ENCODE measurements around the gene PSTPIP1. TPM values are rescaled to one million over a fixed set of nuclear protein-coding genes. Genes with fewer than 3 reads are reported as not detected.

PSTPIP1 gene
- total and polyA plus RNA-seq, 9 of the 15 experiments (the other 6 are each of a cell fraction or from before 2014, with no cell fraction given): not detected

DNA sequence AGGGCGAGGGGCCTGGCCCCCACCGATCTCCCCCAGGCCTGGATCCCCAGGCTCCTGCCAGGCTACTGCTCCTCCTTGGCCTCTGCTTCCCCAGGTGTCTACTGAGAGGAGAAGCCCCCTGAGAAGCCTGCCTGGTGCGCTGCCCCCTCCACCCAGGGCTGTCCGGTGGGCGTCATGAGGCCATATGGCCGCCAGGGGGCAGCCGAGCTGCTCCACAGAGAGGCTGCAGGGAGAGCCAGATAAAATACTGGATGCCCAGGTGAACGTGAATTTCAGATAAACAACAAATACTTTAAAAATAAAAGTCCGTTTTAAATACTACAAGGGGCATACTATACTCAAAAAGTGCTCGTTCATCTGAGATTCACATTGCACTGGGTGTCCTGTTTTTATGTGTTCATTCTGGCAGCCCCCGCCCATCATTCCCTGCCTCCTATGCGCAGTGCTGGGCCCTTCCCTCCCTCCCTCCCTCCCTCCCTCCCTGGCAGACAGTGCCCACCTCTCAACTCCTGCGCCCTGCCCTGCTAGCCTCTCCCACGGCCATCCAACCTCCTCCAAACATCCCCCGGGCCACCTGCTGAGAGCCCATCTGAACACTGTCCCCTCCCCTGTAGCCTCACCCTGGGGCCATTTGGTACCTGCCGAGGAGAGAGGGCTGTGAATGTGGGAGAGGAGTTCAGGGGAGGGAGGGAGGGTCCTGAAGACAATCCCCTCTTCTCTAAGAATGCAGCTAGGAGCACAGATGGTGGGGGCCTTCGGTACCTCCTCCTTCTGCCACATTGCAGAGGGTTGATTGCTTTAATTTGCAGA lies 29.6 kb downstream of the PSTPIP1 start:
- no peak overlapping the region for H3K27ac ChIP-seq (ENCODE audit: extremely low read depth, low read depth, low read length)
- H3K4me1 ChIP-seq (replicated peaks in 1 of 2; ENCODE audit: control insufficient read depth in 2 of 2, insufficient read depth in 2 of 2, low read length in 2 of 2): peaks cover 0 to 32% of the 10 kb centered on the region in 2 experiments; a peak in 2 of 5 replicates
- in situ Hi-C loops (cut with MboI) (loop anchor here (5.0 to 10.0 kb wide), 2 partner anchors 480 to 518 kb away; no protein-coding TSS in a partner anchor), intact Hi-C loops (cut with micrococcal nuclease) (loop anchor here (5.0 to 10.0 kb wide), 7 partner anchors 52 to 523 kb away; no protein-coding TSS in a partner anchor)
- H3K27me3 ChIP-seq (ENCODE audit: control insufficient read depth in 2 of 2, insufficient read depth in 2 of 2, low read length in 2 of 2): peaks cover 0 to 36% of the 10 kb centered on the region in 2 experiments; a peak in 3 of 5 replicates
- no peak overlapping the region for H3K4me3 ChIP-seq
- H3K4me2 ChIP-seq (ENCODE audit: insufficient read depth, low read length): no peak overlapping the region
- no peaks in the 10 kb centered on the region for H3K36me3 ChIP-seq (ENCODE audit: control insufficient read depth, insufficient read depth, low read length)
- peaks cover 14% of the 10 kb centered on the region; the same call in 1 of the 2 replicates for H4K20me1 ChIP-seq (replicated peaks; ENCODE audit: control insufficient read depth, insufficient read depth, low read length)
- no TSS peak for BruUV-seq (replicated peaks)
- CTCF ChIA-PET (ENCODE audit: low intra/inter-chr PET ratio): interaction anchor here (0.6 to 1.6 kb wide), 3 partner anchors 473 to 1231 kb away, joined by 3 to 9 read pairs (median 3); no protein-coding TSS in a partner anchor
- POLR2A ChIA-PET: interaction anchor here (0.6 to 1.1 kb wide), 3 partner anchors 10 to 854 kb away, joined by 3 to 4 read pairs (median 3); no protein-coding TSS in a partner anchor
- no peaks in the 10 kb centered on the region for H3K79me2 ChIP-seq (ENCODE audit: control insufficient read depth, insufficient read depth, low read length)
- DNase-seq (ENCODE audit: extremely low read depth in 1 of 4, low spot score in 3 of 4) (peak; percentile 73 to 87 (median 84)), ATAC-seq (peak; percentile 80), FAIRE-seq (peak; percentile 78)
- H3K9me3 ChIP-seq (replicated peaks; ENCODE audit: control insufficient read depth, insufficient read depth, low read depth, low read length): no peaks in the 10 kb centered on the region
- H3K9me1 ChIP-seq (ENCODE audit: control insufficient read depth, insufficient read depth, low read length): no peaks in the 10 kb centered on the region
- WGBS (ENCODE audit: insufficient coverage, low coverage, missing lambda C conversion rate): 0% methylated on average over 12 of the region's 17 CpGs
- H3K9ac ChIP-seq (ENCODE audit: insufficient read depth in 1 of 2, low read depth in 2 of 2, low read length in 2 of 2): 0 out of 4 replicates have a peak overlapping the region, but pooled peaks of 1 of the 2 experiments have one; percentile 52
- no peak overlapping the region for H2AFZ ChIP-seq (ENCODE audit: low read depth, low read length)
- TF ChIP-seq STAG1 (CRISPR knock-in tag; IDR thresholded peaks at IDR 0.05; ENCODE audit: borderline replicate concordance) (peak; percentile 67; the same call in 1 of the 2 replicates), ZSCAN32 (CRISPR knock-in tag; IDR thresholded peaks at IDR 0.05) (no peak), SP2 (IDR thresholded peaks at IDR 0.05; ENCODE audit: extremely low read depth, low read depth, low read length, poor library complexity, severe bottlenecking) (no peak), XRCC3 (IDR thresholded peaks at IDR 0.05) (no peak), KLF16 (IDR thresholded peaks at IDR 0.05) (peak; percentile 42; the same call in 1 of the 2 replicates)
- TF ChIP-seq, protein P1, sequence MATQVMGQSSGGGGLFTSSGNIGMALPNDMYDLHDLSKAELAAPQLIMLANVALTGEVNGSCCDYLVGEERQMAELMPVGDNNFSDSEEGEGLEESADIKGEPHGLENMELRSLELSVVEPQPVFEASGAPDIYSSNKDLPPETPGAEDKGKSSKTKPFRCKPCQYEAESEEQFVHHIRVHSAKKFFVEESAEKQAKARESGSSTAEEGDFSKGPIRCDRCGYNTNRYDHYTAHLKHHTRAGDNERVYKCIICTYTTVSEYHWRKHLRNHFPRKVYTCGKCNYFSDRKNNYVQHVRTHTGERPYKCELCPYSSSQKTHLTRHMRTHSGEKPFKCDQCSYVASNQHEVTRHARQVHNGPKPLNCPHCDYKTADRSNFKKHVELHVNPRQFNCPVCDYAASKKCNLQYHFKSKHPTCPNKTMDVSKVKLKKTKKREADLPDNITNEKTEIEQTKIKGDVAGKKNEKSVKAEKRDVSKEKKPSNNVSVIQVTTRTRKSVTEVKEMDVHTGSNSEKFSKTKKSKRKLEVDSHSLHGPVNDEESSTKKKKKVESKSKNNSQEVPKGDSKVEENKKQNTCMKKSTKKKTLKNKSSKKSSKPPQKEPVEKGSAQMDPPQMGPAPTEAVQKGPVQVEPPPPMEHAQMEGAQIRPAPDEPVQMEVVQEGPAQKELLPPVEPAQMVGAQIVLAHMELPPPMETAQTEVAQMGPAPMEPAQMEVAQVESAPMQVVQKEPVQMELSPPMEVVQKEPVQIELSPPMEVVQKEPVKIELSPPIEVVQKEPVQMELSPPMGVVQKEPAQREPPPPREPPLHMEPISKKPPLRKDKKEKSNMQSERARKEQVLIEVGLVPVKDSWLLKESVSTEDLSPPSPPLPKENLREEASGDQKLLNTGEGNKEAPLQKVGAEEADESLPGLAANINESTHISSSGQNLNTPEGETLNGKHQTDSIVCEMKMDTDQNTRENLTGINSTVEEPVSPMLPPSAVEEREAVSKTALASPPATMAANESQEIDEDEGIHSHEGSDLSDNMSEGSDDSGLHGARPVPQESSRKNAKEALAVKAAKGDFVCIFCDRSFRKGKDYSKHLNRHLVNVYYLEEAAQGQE (IDR thresholded peaks at IDR 0.05; ENCODE audit: borderline replicate concordance): peak; percentile 63
- TF ChIP-seq, protein P1 (CRISPR knock-in tag; IDR thresholded peaks at IDR 0.05; ENCODE audit: low read depth): no peak
- TF ChIP-seq, protein P2, sequence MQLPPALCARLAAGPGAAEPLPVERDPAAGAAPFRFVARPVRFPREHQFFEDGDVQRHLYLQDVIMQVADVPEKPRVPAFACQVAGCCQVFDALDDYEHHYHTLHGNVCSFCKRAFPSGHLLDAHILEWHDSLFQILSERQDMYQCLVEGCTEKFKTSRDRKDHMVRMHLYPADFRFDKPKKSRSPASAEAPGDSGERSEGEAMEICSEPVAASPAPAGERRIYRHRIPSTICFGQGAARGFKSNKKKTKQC (CRISPR knock-in tag; IDR thresholded peaks at IDR 0.05): no peak

All from K562 (cell line).